K562 (cell line): ENCODE measurements around the gene VARS1. TPM values are rescaled to one million over a fixed set of nuclear protein-coding genes. Genes with fewer than 3 reads are reported as not detected.
A peak's percentile ranks its signal among the peaks of the same experiment; 100 is the strongest.

Experiments used
- ATAC-seq: fragments of 200-7000 bp; cut with Tn5 transposase; 3 replicates; pipeline ENCODE4 v1.9.1; 2020; ENCODE audit warnings: moderate library complexity
- BruUV-seq: library from RNA; stranded (reverse); fragments of 400-500 nt; replicated peaks from 2 replicates; lab custom pipeline; 2021; lab: Mats Ljungman, UMichigan
- CTCF ChIA-PET: fragments of 300-600 bp; formaldehyde crosslinking; extraction: SDS; loops from one replicate; lab custom pipeline; 2021; ENCODE audit warnings: low intra/inter-chr PET ratio; lab: Yijun Ruan, JAX
- POLR2A ChIA-PET: fragments of 300-600, 350-650 bp; sonication (Branson Sonifier 250); formaldehyde crosslinking; extraction: SDS; loops from one replicate; lab custom pipeline; 2021; ENCODE audit warnings: antibody characterized with exemption, inconsistent platforms; lab: Yijun Ruan, JAX
- DNase-seq, 4 experiments: peaks; one replicate each; pipeline versions ENCODE4 v3.0.0 to v3.0.0-alpha.2; 2011 to 2018; ENCODE audit warnings: low spot score in 3 of 4, mixed read lengths in 3 of 4; ENCODE audit errors: extremely low read depth in 1 of 4
- FAIRE-seq: peaks from 2 replicates; lab custom pipeline; 2011; peaks lifted over from hg19 to GRCh38; lab: Jason Lieb, UNC
- H2AFZ ChIP-seq: 2 replicates; pipeline ENCODE4 v1.6.0; 2011; ENCODE audit warnings: low read depth, low read length, control low read depth, inconsistent platforms
- H3K27ac ChIP-seq: fragments of 200-600 bp; 3 replicates; pipeline ENCODE4 v1.8.0; 2011; ENCODE audit warnings: low read depth, mild to moderate bottlenecking, control low read depth, inconsistent platforms, low read length, moderate library complexity, mixed read lengths; ENCODE audit errors: extremely low read depth
- H3K27me3 ChIP-seq, 2 experiments: fragments of 300-600 bp in 1 of 2; 2 replicates in 1 of 2; 3 replicates in 1 of 2; pipeline versions ENCODE4 v1.6.0 to v1.8.0; 2011; ENCODE audit warnings: inconsistent platforms in 2 of 2, low read length in 2 of 2, mild to moderate bottlenecking in 1 of 2, mixed read lengths in 1 of 2, moderate library complexity in 1 of 2; ENCODE audit not compliant: control insufficient read depth in 2 of 2, insufficient read depth in 2 of 2
- H3K36me3 ChIP-seq: fragments of 300-600 bp; 3 replicates; pipeline ENCODE4 v1.8.0; 2011; ENCODE audit warnings: mild to moderate bottlenecking, low read length, inconsistent platforms; ENCODE audit not compliant: control insufficient read depth, insufficient read depth
- H3K4me1 ChIP-seq, 2 experiments: fragments of 200-600 bp in 1 of 2; replicated peaks in 1 of 2; 2 replicates in 1 of 2; 3 replicates in 1 of 2; pipeline versions ENCODE4 v1.5.1 to v1.8.0; 2011; ENCODE audit warnings: inconsistent platforms in 2 of 2, low read length in 2 of 2, mild to moderate bottlenecking in 1 of 2, mixed read lengths in 1 of 2, moderate library complexity in 1 of 2; ENCODE audit not compliant: control insufficient read depth in 2 of 2, insufficient read depth in 2 of 2
- H3K4me2 ChIP-seq: 2 replicates; pipeline ENCODE4 v1.6.1; 2011; ENCODE audit warnings: low read length, control low read depth, inconsistent platforms, mixed read lengths; ENCODE audit not compliant: insufficient read depth
- H3K4me3 ChIP-seq: fragments of 200-600 bp; sonication (generic), shearing (Covaris generic); 2 replicates; pipeline ENCODE4 v1.5.1; 2016; ENCODE audit warnings: control low read depth, inconsistent platforms
- H3K79me2 ChIP-seq: fragments of 200-600 bp; 3 replicates; pipeline ENCODE4 v1.8.0; 2011; ENCODE audit warnings: low read length, inconsistent platforms; ENCODE audit not compliant: control insufficient read depth, insufficient read depth
- H3K9ac ChIP-seq, 2 experiments: 2 replicates each; pipeline versions ENCODE4 v1.6.0 to v1.6.1; 2011; ENCODE audit warnings: low read depth in 2 of 2, low read length in 2 of 2, control low read depth in 1 of 2, inconsistent platforms in 1 of 2, mild to moderate bottlenecking in 1 of 2, mixed read lengths in 1 of 2; ENCODE audit not compliant: insufficient read depth in 1 of 2
- H3K9me1 ChIP-seq: one replicate; pipeline ENCODE4 v1.6.0; 2011; ENCODE audit warnings: inconsistent platforms, mild to moderate bottlenecking, low read length, moderate library complexity; ENCODE audit not compliant: control insufficient read depth, insufficient read depth
- H3K9me3 ChIP-seq: replicated peaks from 2 replicates; pipeline ENCODE4 v1.5.1; 2011; ENCODE audit warnings: low read depth, low read length, inconsistent platforms; ENCODE audit not compliant: control insufficient read depth, insufficient read depth
- H4K20me1 ChIP-seq: replicated peaks from 2 replicates; pipeline ENCODE4 v1.6.1; 2011; ENCODE audit warnings: low read length, inconsistent platforms, mixed read lengths; ENCODE audit not compliant: control insufficient read depth, insufficient read depth
- DLX4 ChIP-seq: fragments of 250-450 bp; sonication (Bioruptor Pico); IDR thresholded peaks from 2 replicates; pipeline ENCODE4 v1.6.1; 2021; ENCODE audit warnings: mild to moderate bottlenecking
- E2F3 ChIP-seq: fragments of 250-450 bp; sonication (Bioruptor Pico); IDR thresholded peaks from 2 replicates; pipeline ENCODE4 v1.4.0; 2020; ENCODE audit warnings: mild to moderate bottlenecking
- FIP1L1 ChIP-seq: fragments of 200-400 bp; formaldehyde crosslinking; IDR thresholded peaks from 2 replicates; pipeline ENCODE4 v1.6.1; 2018; ENCODE audit warnings: mild to moderate bottlenecking, low read depth, low read length; ENCODE audit not compliant: poor library complexity, severe bottlenecking
- FOXA3 ChIP-seq, 2 experiments: fragments of 450-650 bp in 1 of 2; sonication (generic) in 1 of 2; formaldehyde crosslinking; IDR thresholded peaks in 1 of 2; conservative IDR thresholded peaks in 1 of 2; 2 replicates each; pipeline versions ENCODE4 v1.4.0 to v1.8.0; 2020 to 2022; ENCODE audit warnings: mild to moderate bottlenecking in 2 of 2, missing genetic modification reagents in 1 of 2
- HDGF ChIP-seq: fragments of 450-650 bp; IDR thresholded peaks from 2 replicates; pipeline ENCODE4 v1.6.1; 2016
- HMGXB4 ChIP-seq: sonication (generic); formaldehyde crosslinking; IDR thresholded peaks from 2 replicates; pipeline ENCODE4 v1.8.1; 2023; ENCODE audit warnings: mild to moderate bottlenecking, missing genetic modification reagents
- POLR2G ChIP-seq: fragments of 200-400 bp; formaldehyde crosslinking; IDR thresholded peaks from 2 replicates; pipeline ENCODE4 v1.6.1; 2017; ENCODE audit warnings: low read depth, mild to moderate bottlenecking, antibody characterized with exemption, low read length, moderate library complexity
- PRMT5 ChIP-seq: sonication (generic); formaldehyde crosslinking; IDR thresholded peaks from 2 replicates; pipeline ENCODE4 v1.5.0; 2020; ENCODE audit warnings: missing genetic modification reagents
- RBM14 ChIP-seq: fragments of 200-400 bp; formaldehyde crosslinking; IDR thresholded peaks from 2 replicates; pipeline ENCODE4 v1.6.1; 2018; ENCODE audit warnings: low read depth, mild to moderate bottlenecking, low read length, moderate library complexity, borderline replicate concordance; ENCODE audit not compliant: insufficient read depth
- ZBTB7A ChIP-seq: IDR thresholded peaks from 2 replicates; pipeline ENCODE4 v1.6.1; 2011; ENCODE audit warnings: low read depth, mild to moderate bottlenecking, low read length, moderate library complexity, borderline replicate concordance; ENCODE audit not compliant: control insufficient read depth
- ZNF76 ChIP-seq: fragments of 250-450 bp; sonication (Bioruptor Pico); IDR thresholded peaks from 2 replicates; pipeline ENCODE4 v1.4.0; 2020; ENCODE audit warnings: mild to moderate bottlenecking, moderate library complexity, borderline replicate concordance
- WGBS: fragments of 100-300 bp; shearing (Covaris generic); methylation state at CpG from one replicate; pipeline ENCODE4 v1.1.6; 2016; ENCODE audit warnings: low coverage, mixed read lengths; ENCODE audit not compliant: insufficient coverage; ENCODE audit errors: missing lambda C conversion rate; 5-methylcytosine and 5-hydroxymethylcytosine counted together
- in situ Hi-C: fragments of 300-500 bp; cut with MboI; formaldehyde crosslinking; loops from 4 replicates; pipeline ENCODE4 v1.15.0; 2018; ENCODE audit warnings: inconsistent platforms, mixed read lengths
- intact Hi-C: fragments of 100-400 bp; cut with micrococcal nuclease; formaldehyde crosslinking; loops from 2 replicates; pipeline ENCODE4 v1.14.2; 2022
- polyA plus RNA-seq, 8 experiments: library from polyadenylated mRNA; depleted of rRNA in 4 of 8; stranded (reverse) in 5 of 8; unstranded in 3 of 8; fragments of >200 nt; fragmentation: Nextera tagmentation in 2 of 8; fragmentation: Illumina TruSeq in 1 of 8; extraction: Ambion mirVana in 2 of 8; extraction: Trizol in 1 of 8; gene quantifications; 2 replicates each; pipeline versions ENCODE4 v1.2.1 to v1.2.3, GENCODE V29; 2011 to 2014; ENCODE audit warnings: inconsistent platforms in 1 of 8, missing spikeins in 1 of 8
- total RNA-seq, 7 experiments: library from RNA; depleted of rRNA in 6 of 7; stranded (reverse); fragments of >200 nt in 6 of 7; fragmentation: Illumina TruSeq in 2 of 7; extraction: Trizol in 2 of 7; gene quantifications; 2 replicates each; pipeline versions ENCODE4 v1.2.1 to v1.2.3, GENCODE V29; 2011 to 2021; ENCODE audit warnings: low replicate concordance in 1 of 7

Gene VARS1
- total and polyA plus RNA-seq, 9 of the 15 experiments (the other 6 are each of a cell fraction or from before 2014, with no cell fraction given): 2.9 to 488 (median 130) TPM

- TF ChIP-seq RBM14: 0 out of 2 replicates have a peak, but pooled peaks have one; percentile 38
- peak; percentile 46 for TF ChIP-seq FIP1L1
Measured at GRCh38 chr6:31778999-31779885, 16.3 kb downstream of the VARS1 start (continued).

- ChIA-PET POLR2A (interaction anchor here (0.7 to 8.8 kb wide), 21 partner anchors 8 to 181 kb away, joined by 3 to 47 read pairs (median 5); partner anchors contain the start of genes BAG6, DDAH2, HSPA1A and HSPA1B), CTCF (interaction anchor here (1.1 kb wide), 1 partner anchor 52 kb away, joined by 4 read pairs; no protein-coding TSS in a partner anchor)
- H3K9me1 ChIP-seq: peaks cover 6% of the 10 kb centered on the region
- no peak overlapping the region for H3K4me3 ChIP-seq
- in situ Hi-C loops: no loop called here
- H4K20me1 ChIP-seq: no peaks in the 10 kb centered on the region
- peak overlapping the region; percentile 87 for H3K27ac ChIP-seq
- ATAC-seq (no peak), DNase-seq (no peak)
- no peaks in the 10 kb centered on the region for H3K27me3 ChIP-seq
- TF ChIP-seq HMGXB4 (CRISPR knock-in tag) (no peak), POLR2G (0 out of 2 replicates have a peak, but pooled peaks have one; percentile 38), ZNF76 (CRISPR knock-in tag) (0 out of 2 replicates have a peak, but pooled peaks have one; percentile 33), E2F3 (CRISPR knock-in tag) (0 out of 2 replicates have a peak, but pooled peaks have one; percentile 9), FOXA3 (CRISPR knock-in tag; conservative IDR thresholded peaks at IDR 0.05 in 1 of 2, IDR thresholded peaks at IDR 0.05 in 1 of 2) (no peak), DLX4 (no peak), ZBTB7A (peak; percentile 50; the same call in 1 of the 2 replicates), PRMT5 (no peak), HDGF (no peak)
- TF ChIP-seq, all 486 proteins: peak for 4
- FAIRE-seq: no peak
- BruUV-seq: no TSS peak
- Histone ChIP-seq H3K9me3 (no peaks in the 10 kb centered on the region), H3K36me3 (peaks cover 58% of the 10 kb centered on the region; the same call in 2 of the 3 replicates), H3K79me2 (no peaks in the 10 kb centered on the region), H3K9ac (peak overlapping the region; percentile 64 to 88; a peak in 3 of 4 replicates), H2AFZ (no peak overlapping the region), H3K4me1 (peaks cover 39 to 81% of the 10 kb centered on the region in 2 experiments), H3K4me2 (no peak overlapping the region)
- intact Hi-C loops: loop anchor here (10.0 kb wide), 1 partner anchor 233 kb away; the partner anchor contains the start of genes ATP6V1G2, DDX39B and NFKBIL1
- 83% methylated on average over 5 of the region's 5 CpGs for WGBS
Measured at GRCh38 chr6:31778193-31778592, 17.4 kb downstream of the VARS1 start.
